Endothelial cell of umbilical vein (primary cell): ENCODE measurements around the gene SS18L1. TPM values are rescaled to one million over a fixed set of nuclear protein-coding genes. Genes with fewer than 3 reads are reported as not detected.

Experiments
- BruUV-seq: library from RNA; stranded (reverse); fragments of 400-500 nt; replicated peaks from 2 replicates; lab custom pipeline; 2021; lab: Mats Ljungman, UMichigan
- CTCF ChIA-PET: fragments of 300-600, 350-600 bp; sonication (Branson Sonifier 250); formaldehyde crosslinking; loops from one replicate; lab custom pipeline; 2021; ENCODE audit warnings: antibody characterized with exemption, inconsistent platforms; lab: Charles Lee
- POLR2A ChIA-PET: fragments of 300-600, 350-600 bp; sonication (Branson Sonifier 250); formaldehyde crosslinking; loops from one replicate; lab custom pipeline; 2021; ENCODE audit warnings: antibody characterized with exemption, inconsistent platforms; lab: Charles Lee
- DNase-seq: peaks from one replicate; pipeline ENCODE4 v3.0.0-alpha.2; 2011; ENCODE audit warnings: low read depth, low spot score
- FAIRE-seq: peaks from 2 replicates; lab custom pipeline; 2011; peaks lifted over from hg19 to GRCh38; lab: Jason Lieb, UNC
- H2AFZ ChIP-seq: 2 replicates; pipeline ENCODE4 v1.6.0; 2012; ENCODE audit warnings: low read depth, low read length, control low read depth, inconsistent platforms
- H3K27ac ChIP-seq: 2 replicates; pipeline ENCODE4 v1.5.1; 2011; ENCODE audit warnings: low read depth, mild to moderate bottlenecking, control low read depth, low read length, moderate library complexity; ENCODE audit not compliant: insufficient read depth
- H3K27me3 ChIP-seq, 2 experiments: 2 replicates each; pipeline versions ENCODE4 v1.6.0 to v1.6.1; 2011; ENCODE audit warnings: low read length in 2 of 2, mixed read lengths in 1 of 2; ENCODE audit not compliant: control insufficient read depth in 2 of 2, insufficient read depth in 2 of 2
- H3K36me3 ChIP-seq, 2 experiments: 2 replicates in 1 of 2; 3 replicates in 1 of 2; pipeline ENCODE4 v1.5.1; 2011; ENCODE audit warnings: low read length in 2 of 2, mild to moderate bottlenecking in 1 of 2, moderate library complexity in 1 of 2; ENCODE audit not compliant: control insufficient read depth in 2 of 2, insufficient read depth in 2 of 2; ENCODE audit errors: extremely low read depth in 1 of 2
- H3K4me1 ChIP-seq: 3 replicates; pipeline ENCODE4 v1.5.1; 2011; ENCODE audit warnings: mild to moderate bottlenecking, low read length; ENCODE audit not compliant: control insufficient read depth, insufficient read depth; ENCODE audit errors: extremely low read depth
- H3K4me2 ChIP-seq: 2 replicates; pipeline ENCODE4 v1.6.1; 2011; ENCODE audit warnings: low read length, control low read depth, mixed read lengths; ENCODE audit not compliant: insufficient read depth
- H3K4me3 ChIP-seq, 3 experiments: fragments of 200-600 bp in 1 of 3; sonication (generic), shearing (Covaris generic) in 1 of 3; replicated peaks in 1 of 3; 2 replicates each; pipeline ENCODE4 v1.5.1; 2011 to 2016; ENCODE audit warnings: control low read depth in 3 of 3, low read length in 3 of 3, mild to moderate bottlenecking in 2 of 3, inconsistent platforms in 1 of 3, low read depth in 1 of 3, moderate library complexity in 1 of 3; ENCODE audit not compliant: insufficient read depth in 1 of 3
- H3K79me2 ChIP-seq: 2 replicates; pipeline ENCODE4 v1.6.0; 2012; ENCODE audit warnings: low read length, inconsistent platforms; ENCODE audit not compliant: control insufficient read depth, insufficient read depth
- H3K9ac ChIP-seq: replicated peaks from 2 replicates; pipeline ENCODE3; 2011; ENCODE audit warnings: low read length, control low read depth; ENCODE audit not compliant: insufficient read depth; ENCODE audit errors: extremely low read depth
- H3K9me1 ChIP-seq: replicated peaks from 3 replicates; pipeline ENCODE4 v1.6.0; 2011; ENCODE audit warnings: mild to moderate bottlenecking, low read length; ENCODE audit not compliant: control insufficient read depth, insufficient read depth; ENCODE audit errors: extremely low read depth
- H3K9me3 ChIP-seq: replicated peaks from 2 replicates; pipeline ENCODE4 v1.5.1; 2012; ENCODE audit warnings: low read length, inconsistent platforms; ENCODE audit not compliant: control insufficient read depth, insufficient read depth
- H4K20me1 ChIP-seq: replicated peaks from 2 replicates; pipeline ENCODE3; 2011; ENCODE audit warnings: mild to moderate bottlenecking, low read length; ENCODE audit not compliant: control insufficient read depth, insufficient read depth; ENCODE audit errors: extremely low read depth
- EZH2 ChIP-seq: IDR thresholded peaks from 2 replicates; pipeline ENCODE4 v1.6.1; 2012; ENCODE audit warnings: borderline replicate concordance, low read depth, mild to moderate bottlenecking, moderate library complexity, low read length, inconsistent platforms; ENCODE audit not compliant: severe bottlenecking
- FOS ChIP-seq: IDR thresholded peaks from 2 replicates; pipeline ENCODE4 v1.6.1; 2011; ENCODE audit warnings: mild to moderate bottlenecking, low read length, moderate library complexity, borderline replicate concordance; ENCODE audit not compliant: insufficient read depth
- GATA2 ChIP-seq: IDR thresholded peaks from 2 replicates; pipeline ENCODE4 v1.7.0; 2011; ENCODE audit warnings: low read depth, mild to moderate bottlenecking, moderate library complexity, mixed read lengths, low read length; ENCODE audit not compliant: insufficient read length, insufficient read depth
- JUN ChIP-seq: IDR thresholded peaks from 2 replicates; pipeline ENCODE4 v1.6.1; 2011; ENCODE audit warnings: borderline replicate concordance, low read depth; ENCODE audit not compliant: insufficient read length, insufficient read depth
- MAX ChIP-seq: IDR thresholded peaks from 2 replicates; pipeline ENCODE4 v1.6.1; 2011; ENCODE audit not compliant: insufficient read depth, insufficient read length
- MYC ChIP-seq: IDR thresholded peaks from one replicate; pipeline ENCODE4 v1.6.1; 2011; ENCODE audit warnings: mild to moderate bottlenecking, low read depth, low read length
- POLR2A ChIP-seq: IDR thresholded peaks from 2 replicates; pipeline ENCODE4 v1.6.1; 2012; ENCODE audit warnings: low read depth, mild to moderate bottlenecking, control low read depth, low read length
- POLR2AphosphoS5 ChIP-seq: IDR thresholded peaks from 2 replicates; pipeline ENCODE4 v1.6.1; 2012; ENCODE audit warnings: low read depth, mild to moderate bottlenecking, control low read depth, low read length, moderate library complexity; ENCODE audit not compliant: insufficient read depth
- dilution Hi-C: fragments of 300-500 bp; cut with MboI; formaldehyde crosslinking; loops from one replicate; pipeline ENCODE4 v1.15.0; 2019; ENCODE audit warnings: low sequenced_read_pairs; ENCODE audit not compliant: extremely low pct_ligation_motif_present
- intact Hi-C: fragments of 100-400 bp; cut with micrococcal nuclease; formaldehyde crosslinking; loops from one replicate; pipeline ENCODE4 v1.10.0; 2022
- polyA plus RNA-seq, 4 experiments: library from polyadenylated mRNA; depleted of rRNA in 3 of 4; stranded (reverse) in 3 of 4; unstranded in 1 of 4; fragments of >200 nt; gene quantifications; 2 replicates each; pipeline versions ENCODE4 v1.2.1 to v1.2.3, GENCODE V29; 2011 to 2012; ENCODE audit warnings: missing spikeins in 1 of 4
- total RNA-seq: library from RNA; stranded (reverse); gene quantifications from 2 replicates; pipeline ENCODE4 v1.2.3, GENCODE V29; 2021

SS18L1 gene
- total and polyA plus RNA-seq, 2 donors (not counting 3 experiments of a cell fraction or from before 2014, with no cell fraction given), result 15.4 to 21.7 TPM

DNA sequence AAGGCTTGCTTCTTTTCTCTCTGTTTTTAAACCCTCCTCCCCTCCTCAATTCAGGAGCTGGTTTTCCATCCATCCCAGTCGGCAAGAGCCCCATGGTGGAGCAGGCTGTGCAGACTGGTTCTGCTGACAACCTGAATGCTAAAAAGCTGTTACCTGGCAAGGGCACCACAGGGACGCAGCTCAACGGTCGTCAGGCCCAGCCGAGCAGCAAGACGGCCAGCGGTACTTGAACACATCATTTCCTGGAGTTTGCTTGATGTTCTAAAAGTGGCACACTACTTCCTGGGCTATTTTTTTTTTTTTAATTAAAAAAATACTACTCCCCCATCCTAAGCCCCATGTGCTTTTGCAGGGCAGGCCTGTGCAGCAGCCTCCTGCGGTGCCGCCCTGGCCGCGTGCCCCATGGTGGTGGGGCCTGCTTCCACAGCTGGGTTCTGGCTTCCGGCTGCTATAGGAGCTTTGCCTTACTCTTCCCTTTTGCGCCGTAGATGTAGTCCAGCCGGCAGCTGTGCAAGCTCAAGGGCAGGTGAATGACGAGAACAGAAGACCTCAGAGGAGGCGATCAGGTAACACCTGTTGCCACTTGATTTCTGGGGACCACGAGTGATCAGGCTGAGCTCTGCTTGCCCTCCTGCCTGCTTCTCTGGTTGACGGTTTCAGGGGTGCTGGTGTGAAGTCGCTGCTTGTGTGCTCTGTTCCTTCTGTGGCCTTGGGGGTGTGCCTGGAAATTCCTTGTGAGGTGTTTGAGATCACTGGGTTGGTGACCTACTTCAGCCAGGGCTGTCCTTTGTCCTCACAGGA, 13.6 kb upstream of the SS18L1 start:
- no peak overlapping the region for H3K4me3 ChIP-seq
- CTCF ChIA-PET, result interaction anchor here (1.0 to 1.3 kb wide), 2 partner anchors 13 to 119 kb away, joined by 4 read pairs; no protein-coding TSS in a partner anchor
- H2AFZ ChIP-seq, result no peak overlapping the region
- no peaks in the 10 kb centered on the region for H4K20me1 ChIP-seq
- H3K79me2 ChIP-seq, result no peaks in the 10 kb centered on the region
- BruUV-seq, result no TSS peak
- intact Hi-C loops (no loop called here), dilution Hi-C loops (no loop called here)
- FAIRE-seq, result no peak
- POLR2A ChIA-PET, result no interaction called here
- H3K9me3 ChIP-seq, result no peaks in the 10 kb centered on the region
- no peak for TF ChIP-seq POLR2AphosphoS5
- no peak for TF ChIP-seq GATA2
- peaks cover 12 to 61% of the 10 kb centered on the region in 2 experiments for H3K36me3 ChIP-seq
- DNase-seq, result no peak
- H3K9ac ChIP-seq, result no peak overlapping the region
- H3K27me3 ChIP-seq, result no peaks in the 10 kb centered on the region
- H3K4me1 ChIP-seq, result no peaks in the 10 kb centered on the region
- no peaks in the 10 kb centered on the region for H3K9me1 ChIP-seq
- H3K27ac ChIP-seq, result no peak overlapping the region
- no peak overlapping the region for H3K4me2 ChIP-seq

- H3K79me2 ChIP-seq, result no peaks in the 10 kb centered on the region
- intact Hi-C loops (no loop called here), dilution Hi-C loops (no loop called here)
- H3K4me3 ChIP-seq, result no peak overlapping the region
- BruUV-seq, result no TSS peak
- H2AFZ ChIP-seq, result no peak overlapping the region
- H3K9me3 ChIP-seq, result no peaks in the 10 kb centered on the region
- peaks cover 18 to 63% of the 10 kb centered on the region in 2 experiments for H3K36me3 ChIP-seq
- H3K4me1 ChIP-seq, result no peaks in the 10 kb centered on the region
- FAIRE-seq (no peak), DNase-seq (no peak)
- no peaks in the 10 kb centered on the region for H3K9me1 ChIP-seq
- H4K20me1 ChIP-seq, result no peaks in the 10 kb centered on the region
- no peak overlapping the region for H3K27ac ChIP-seq
- TF ChIP-seq POLR2AphosphoS5 (no peak), GATA2 (no peak), FOS (no peak), POLR2A (no peak), EZH2 (no peak), JUN (no peak), MYC (no peak), MAX (no peak)
- H3K9ac ChIP-seq, result no peak overlapping the region
- POLR2A ChIA-PET, result no interaction called here
- CTCF ChIA-PET, result interaction anchor here (2.8 kb wide), 1 partner anchor 105 kb away, joined by 12 read pairs; no protein-coding TSS in a partner anchor
- no peak overlapping the region for H3K4me2 ChIP-seq
- no peaks in the 10 kb centered on the region for H3K27me3 ChIP-seq
These were observed 11.8 kb upstream of the SS18L1 start for GRCh38 chr20:62131560-62132320.
